NCI-H345 treated with DMSO at 0.1 percent for 48 hours (cell line): ENCODE measurements around the gene CCDC15.

Source experiments
- DNase-seq: peaks from one replicate; lab custom pipeline; 2025; ENCODE audit not compliant: unreplicated experiment; lab: John Stamatoyannopoulos, UW

The CCDC15 gene, protein sequence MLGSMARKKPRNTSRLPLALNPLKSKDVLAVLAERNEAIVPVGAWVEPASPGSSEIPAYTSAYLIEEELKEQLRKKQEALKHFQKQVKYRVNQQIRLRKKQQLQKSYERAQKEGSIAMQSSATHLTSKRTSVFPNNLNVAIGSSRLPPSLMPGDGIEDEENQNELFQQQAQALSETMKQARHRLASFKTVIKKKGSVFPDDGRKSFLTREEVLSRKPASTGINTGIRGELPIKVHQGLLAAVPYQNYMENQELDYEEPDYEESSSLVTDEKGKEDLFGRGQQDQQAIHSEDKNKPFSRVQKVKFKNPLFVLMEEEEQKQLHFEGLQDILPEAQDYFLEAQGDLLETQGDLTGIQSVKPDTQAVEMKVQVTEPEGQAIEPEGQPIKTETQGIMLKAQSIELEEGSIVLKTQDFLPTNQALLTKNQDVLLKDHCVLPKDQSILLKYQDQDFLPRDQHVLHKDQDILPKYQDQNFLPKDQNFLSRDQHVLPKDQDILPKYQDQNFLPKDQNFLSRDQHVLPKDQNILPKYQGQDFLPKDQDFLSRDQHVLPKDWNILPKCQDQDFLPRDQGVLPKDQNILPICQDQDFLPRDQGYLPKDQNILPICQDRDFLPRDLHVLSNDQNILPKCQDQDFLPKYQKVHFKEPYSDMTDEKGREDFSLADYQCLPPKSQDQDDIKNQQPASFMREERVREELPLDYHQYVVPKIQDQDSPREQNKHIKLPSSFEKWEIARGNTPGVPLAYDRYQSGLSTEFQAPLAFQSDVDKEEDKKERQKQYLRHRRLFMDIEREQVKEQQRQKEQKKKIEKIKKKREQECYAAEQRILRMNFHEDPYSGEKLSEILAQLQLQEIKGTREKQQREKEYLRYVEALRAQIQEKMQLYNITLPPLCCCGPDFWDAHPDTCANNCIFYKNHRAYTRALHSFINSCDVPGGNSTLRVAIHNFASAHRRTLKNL

DNA sequence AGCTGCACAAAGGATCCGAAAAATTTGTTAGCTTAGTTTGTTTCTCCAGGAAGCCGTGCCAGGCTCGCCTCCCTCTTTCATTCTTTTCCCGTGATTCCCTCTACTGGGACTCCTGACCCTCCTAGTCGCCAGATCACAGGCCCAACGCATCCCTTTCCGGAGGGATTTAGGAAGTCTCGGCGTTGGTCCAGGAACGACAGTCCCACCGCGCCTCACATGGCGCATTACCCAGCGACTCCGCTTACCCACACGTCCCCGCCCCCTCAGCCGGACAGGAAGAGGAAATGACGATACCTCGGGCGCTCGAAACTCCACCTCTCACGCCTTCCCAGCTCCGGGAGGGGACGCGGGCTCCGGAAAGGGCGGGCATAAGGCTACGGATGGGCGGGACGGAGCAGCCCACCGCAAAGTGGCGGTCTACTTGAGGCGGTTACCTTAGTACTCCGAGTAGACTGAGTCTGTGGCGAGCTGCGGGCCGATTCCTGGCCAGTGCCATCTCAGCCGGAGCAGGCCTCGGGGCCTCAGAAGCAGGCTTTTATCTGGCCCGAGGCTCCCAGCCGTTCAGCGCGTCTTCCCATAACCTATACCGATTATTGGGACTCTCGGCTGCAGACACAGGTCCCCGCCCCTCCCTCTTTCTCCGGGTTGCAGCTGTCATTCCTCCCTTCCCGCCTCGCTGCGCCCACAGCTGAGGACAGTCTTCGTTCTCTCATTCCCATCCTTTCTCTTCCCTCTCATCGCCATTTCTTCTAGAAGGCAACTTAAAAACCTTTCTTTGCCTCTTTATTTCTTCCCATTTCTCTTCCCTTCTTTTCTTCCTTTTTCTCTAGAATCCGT, at the start of gene CCDC15:
Gene CCDC15 (plus strand): TSS at position 450 of the 837 bp plus-strand sequence. CDS start 531 bp downstream, outside the sequence.
- peak; percentile 94 for DNase-seq

DNA sequence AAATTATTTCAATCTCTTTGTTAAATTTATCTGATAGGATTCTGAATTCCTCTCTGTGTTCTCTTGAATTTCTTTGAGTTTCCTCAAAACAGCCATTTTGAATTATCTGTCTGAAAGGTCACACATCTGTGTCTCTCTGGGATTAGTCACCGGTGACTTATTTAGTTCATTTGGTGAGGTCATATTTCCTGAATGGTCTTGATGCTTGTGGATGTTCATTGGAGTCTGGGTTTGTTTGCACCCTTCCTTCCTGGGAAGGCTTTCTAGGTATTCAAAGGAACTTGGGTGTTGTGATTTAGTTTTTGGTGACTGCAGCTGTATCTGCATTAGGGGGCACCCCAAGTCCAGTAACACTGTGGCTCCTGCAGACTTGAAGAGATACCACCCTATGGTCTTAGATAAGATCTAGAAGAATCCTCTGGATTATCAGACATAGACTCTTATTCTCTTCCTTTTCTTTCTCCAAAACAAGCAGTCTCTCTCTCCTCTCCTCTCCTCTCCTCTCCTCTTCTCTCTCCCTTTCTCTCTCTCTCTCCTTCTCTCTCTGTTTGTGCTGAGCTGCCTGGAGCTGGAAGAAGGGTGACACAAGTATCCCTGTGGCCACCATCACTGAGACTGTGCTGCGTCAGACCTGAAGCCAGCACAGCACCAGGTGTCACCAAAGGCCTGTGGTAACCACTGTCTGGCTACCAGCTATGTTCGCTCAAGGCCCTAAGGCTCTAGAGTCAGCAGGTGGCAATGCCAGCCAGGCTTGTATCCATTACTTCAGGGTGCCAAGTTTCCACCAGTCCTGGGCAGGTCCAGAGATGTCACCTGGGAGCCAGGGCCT, 38.2 kb upstream of the CCDC15 start:
- no peak for DNase-seq

DNA sequence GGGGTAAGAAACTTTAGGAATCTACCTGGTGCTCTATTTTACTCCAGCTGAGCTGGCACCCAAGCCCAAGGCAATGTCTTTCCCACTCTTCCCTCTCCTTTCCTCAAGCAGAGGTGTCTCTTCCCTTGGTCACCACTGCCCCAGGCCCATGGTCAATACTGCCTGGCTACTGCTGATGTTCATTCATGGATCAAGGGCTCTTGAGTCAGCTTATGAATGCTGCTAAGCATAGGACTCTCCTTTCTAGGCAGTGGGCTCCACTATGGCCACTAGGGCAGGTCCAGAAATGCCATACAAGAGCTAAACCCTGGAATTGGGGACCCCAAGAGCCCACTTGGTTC, 37.7 kb upstream of the CCDC15 start:
- no peak for DNase-seq

DNA sequence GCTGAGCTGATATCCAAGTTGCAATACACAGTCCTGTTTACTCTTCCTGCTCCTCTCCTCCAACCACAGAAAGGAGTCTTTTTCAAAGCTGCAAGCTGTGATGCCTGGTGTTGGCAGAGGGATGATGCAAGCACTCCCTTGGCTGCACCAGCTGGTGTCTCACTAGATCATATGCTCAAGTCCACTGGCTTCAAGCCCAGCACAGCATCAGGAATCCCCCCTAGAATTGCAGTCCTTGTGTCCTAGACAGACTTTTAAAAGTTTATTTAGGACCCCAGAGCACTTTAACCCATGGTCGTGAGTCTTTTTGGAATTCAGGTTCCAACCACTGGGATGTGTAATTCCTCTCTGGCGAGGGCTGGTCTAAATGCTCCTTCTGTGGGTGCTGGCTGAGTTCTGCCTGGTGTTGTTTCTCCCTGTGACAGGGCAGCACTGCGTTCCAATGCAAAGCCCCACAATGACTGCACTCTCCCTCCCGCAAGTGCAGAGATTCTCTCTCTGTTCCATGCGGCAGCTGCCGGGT, 36.8 kb upstream of the CCDC15 start:
- no peak for DNase-seq

DNA sequence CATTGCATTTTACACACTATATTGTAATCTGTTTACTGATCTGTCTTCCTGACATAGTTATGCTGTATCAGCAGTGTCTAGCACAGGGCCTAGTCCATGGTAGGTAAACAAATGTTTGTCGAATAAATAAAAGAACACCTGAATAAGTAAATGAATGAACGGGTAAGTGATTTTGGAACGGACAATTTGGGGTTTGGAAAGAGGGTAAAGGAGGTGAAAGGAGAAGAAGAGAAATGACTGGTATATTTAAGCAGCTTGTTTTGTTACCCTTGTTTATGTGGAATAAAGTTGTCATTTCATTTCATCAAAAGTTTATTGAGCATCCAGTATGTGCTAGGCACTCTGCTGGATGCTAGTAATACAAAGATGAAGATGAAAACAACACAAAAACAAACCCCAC, 35.1 kb upstream of the CCDC15 start, which contains the start of gene HEPN1:
Gene HEPN1 (plus strand): TSS at position 301 of the 400 bp plus-strand sequence.
- no peak for DNase-seq

DNA sequence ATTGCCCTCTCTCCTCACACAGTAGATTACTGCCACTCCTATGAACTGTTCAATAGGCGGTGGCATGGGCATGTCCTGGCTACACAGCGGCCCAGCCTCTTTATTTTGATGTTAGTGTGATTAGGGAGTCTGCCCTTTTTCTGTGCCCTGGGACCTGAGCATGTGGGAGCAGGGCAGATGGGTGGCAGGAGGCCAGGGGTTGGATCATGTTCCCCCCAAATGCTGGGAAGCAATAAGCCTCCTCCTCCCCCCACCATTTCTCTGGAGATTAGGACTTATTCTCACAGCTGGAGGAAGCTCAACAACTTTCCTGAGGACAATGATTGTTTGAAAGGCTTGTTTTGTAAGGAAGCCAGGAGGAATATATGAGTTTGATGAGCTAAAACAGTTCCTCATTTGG, 34.1 kb upstream of the CCDC15 start:
- no peak for DNase-seq

DNA sequence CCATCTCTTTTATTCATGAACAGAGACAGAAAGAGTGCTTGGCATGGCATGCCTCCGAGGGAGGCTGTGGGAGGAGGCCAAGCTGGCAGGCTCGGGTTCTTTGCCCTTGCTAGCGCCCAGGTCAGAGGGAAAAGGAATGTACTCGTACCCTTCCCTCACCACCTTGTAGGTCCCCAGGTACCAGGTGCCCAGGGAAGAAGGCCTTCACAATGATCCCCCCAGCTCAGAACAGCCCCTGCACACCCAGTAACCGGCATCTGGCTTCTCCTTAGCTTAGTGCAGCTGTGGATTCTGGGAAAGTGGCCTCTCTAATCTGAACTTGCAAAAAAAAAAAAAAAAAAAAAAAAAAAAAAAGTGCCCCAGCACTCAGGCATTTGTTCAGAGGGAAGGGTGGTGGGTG, 33.6 kb upstream of the CCDC15 start:
- no peak for DNase-seq

DNA sequence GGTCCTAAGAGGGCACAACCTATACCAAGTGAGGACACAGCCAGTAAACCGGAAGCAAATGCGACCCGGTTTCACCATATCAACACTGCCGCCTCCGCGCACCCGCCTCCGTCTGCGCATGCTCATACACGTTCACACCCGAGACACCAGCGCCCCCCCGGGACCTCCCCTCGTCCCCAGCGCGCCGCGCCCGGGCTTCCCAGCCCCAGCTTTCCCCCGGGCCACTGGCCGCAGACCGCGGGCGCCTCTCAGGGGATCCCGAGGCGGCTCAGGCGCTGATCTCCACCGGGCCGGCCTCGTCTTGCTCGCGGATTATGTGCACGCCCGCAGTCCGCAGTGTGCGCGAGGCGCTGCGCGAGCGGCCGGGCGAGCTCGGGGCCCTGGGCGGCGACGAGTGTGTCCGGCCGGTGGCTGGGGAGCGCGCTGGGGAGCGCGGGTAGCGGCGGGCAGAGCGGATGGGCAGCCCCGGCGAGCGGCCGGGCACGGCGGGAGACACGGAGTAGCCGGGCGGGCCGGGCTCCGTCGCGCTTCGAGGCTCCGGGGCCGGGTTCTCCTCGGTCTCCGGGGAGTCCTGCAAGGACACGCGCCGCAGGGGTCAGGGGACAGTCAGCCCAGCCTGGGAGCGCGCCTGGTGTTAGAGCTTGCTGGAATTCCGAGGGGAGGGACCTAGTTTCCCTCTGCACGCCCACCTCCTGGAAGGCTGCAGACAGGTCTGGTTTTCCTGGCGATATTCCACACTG, 33.0 kb upstream of the CCDC15 start:
- peak; percentile 3 for DNase-seq

DNA sequence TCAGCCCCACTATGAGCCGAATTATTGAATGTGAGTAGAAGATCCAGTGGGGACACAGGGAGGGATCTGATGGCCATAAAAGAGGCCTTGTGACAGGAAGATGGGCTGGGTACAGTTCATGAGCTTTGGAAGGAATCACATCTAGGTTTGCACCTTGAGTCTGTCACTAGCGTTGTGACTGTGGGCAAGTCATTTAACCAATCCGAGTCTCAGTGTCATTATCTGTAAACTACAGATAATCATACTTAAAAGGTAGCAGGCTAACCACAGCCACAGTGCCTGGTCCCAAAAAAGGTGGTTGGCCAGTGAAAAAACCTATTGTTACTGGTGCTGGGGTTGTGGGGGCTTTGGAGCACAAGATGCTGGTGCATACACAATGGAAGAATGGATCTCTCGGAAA, 31.2 kb upstream of the CCDC15 start:
- no peak for DNase-seq

DNA sequence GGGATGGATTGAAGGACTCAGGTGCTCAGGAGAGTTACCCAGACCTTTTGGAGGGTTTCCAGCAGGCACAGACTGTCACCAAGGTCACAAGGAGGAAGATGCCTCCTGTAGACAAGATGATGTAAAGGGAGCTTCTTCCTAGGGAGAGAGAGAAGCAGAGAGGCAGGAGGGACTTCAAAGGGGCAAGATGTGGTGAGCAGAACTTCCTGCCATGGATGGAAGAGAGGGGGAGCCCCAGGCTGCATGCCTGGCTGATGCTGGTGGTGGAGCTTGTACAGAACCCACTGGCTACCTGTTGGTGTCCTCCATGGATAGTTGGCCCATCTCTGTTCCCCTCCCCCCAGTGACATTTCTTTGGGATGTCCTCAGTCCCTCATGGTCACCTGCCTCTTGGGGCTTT, 30.7 kb upstream of the CCDC15 start:
- DNase-seq: no peak

DNA sequence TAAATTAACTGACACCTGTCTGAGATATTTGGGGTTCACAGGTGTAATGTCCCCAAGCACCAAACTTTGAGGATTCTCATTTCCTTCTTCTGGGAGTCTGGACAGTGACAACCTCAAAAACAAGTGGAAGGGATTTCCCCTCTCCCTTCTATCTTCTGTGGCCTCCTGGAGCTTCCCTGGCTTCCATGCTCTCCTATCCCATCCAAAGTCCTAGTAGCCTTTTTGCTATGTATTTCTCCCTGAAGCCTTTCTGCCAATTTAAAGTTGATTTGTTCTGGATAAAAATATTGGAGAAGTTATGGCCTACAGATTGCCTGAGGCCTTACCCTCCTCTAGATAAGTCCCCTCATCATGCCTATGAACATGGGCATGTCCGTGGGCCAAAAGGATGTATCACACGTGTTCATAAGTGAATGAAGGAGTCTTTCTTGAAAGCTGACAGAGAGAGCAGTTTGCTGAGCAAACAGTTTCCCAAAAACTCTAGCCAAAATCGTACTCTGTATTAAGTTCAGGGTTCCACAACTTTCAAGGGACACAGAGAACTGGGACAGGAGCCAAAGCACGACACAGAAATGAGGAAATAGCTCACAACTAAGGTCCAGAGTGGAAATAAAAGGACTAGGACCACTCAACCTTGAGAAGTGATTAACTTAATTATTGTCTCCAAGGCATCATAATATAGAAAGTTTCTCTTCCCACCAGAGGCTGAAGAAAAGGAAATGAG, 24.9 kb upstream of the CCDC15 start:
- DNase-seq: no peak

DNA sequence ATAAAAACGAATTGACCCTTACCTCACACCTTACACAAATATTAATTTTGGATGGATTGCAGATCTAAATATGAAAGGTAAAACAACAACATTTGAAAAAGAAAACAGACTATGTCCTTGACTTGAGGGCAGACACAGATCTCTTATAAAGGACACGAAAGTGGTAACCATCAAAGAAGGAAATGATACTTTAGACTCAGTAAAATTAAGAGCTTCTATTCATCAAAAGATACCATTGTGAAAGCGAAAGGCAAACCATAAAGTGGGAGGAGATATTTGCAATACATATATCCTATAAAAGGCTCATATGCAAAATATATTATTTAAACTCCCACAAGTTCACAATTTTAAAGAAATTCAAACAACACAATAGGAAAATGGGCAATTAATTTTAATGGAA, 23.2 kb upstream of the CCDC15 start:
- no peak for DNase-seq

DNA sequence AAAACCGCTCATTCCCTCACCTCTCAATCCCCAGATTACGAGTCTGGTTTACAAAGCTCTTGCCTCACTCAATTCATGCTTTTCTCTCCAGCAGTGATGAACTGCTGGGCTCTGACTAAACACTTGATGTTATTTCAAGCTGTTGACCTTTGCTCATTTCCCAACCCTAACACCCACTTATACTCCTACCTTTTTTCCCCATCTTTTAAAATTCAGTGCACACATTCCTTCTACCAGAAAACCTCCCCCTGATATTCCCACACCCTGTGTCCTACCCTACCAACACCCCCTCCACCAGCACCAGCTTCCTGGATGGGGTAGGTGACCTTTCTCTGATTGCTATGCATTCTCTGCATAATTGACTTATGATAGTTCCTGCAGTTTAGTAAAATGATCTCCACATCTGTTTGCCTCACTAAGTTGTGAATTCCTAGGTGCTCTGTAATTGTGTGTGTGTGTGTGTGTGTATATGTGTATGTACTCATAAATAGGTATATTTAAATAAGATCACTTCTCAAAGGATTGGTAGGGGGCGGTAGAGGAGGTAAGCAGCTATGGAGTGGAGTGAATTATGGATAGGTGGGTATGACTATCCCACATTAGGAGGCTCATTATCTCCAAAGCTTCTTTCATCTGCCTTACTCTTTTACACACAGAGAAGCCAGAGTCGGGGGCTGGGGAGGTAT, 19.0 kb upstream of the CCDC15 start:
- DNase-seq: no peak

DNA sequence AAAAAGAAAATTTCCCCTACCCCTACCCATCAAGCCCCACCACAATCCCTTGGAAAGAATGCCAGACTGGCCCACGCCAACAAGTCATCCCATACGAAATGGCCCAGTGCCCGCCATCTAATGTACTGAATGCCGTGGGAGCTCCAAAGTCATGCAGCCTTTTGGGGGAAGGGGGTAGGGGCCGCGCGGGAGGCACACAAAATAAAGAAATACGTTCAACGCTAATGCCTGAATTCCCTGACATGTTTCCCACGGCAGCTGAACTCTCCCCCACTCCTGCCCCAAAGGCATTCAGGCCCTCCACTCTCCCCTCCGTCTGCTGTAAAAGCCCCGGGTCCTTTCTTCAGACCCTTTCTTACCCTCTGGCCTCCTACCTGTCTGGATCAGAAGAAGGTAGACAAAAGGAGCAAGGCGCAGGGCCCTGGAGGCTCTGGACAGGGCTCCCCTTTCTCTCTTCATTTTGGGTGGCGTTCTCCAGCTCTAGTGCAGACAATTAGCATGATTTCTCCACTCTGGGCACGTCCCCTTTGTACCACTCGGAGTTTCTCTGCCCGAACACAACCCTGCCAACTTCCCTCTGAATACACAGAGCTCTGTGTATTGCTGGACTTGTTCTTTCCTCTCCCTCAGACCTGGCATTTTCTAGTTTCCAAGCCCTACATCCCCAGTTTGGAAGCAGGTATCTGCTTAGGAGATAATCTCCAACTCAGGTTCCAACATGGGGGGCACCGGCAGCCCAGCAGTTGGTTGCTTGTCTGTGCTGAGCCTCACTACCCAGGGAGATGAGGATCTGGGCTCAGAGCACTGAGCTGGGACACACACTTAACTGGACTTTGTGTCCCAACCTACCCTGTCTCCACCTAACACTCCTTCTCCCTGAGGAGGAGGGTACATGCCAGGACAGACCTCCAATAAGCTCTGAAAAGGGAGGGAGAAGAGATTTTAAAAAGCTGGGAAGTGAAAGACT, 18.2 kb upstream of the CCDC15 start, which contains the start of gene HEPACAM:
Gene HEPACAM (minus strand): TSS at position 500 of the 967 bp plus-strand sequence. CDS start 41 bp downstream, at position 459.
- no peak for DNase-seq

DNA sequence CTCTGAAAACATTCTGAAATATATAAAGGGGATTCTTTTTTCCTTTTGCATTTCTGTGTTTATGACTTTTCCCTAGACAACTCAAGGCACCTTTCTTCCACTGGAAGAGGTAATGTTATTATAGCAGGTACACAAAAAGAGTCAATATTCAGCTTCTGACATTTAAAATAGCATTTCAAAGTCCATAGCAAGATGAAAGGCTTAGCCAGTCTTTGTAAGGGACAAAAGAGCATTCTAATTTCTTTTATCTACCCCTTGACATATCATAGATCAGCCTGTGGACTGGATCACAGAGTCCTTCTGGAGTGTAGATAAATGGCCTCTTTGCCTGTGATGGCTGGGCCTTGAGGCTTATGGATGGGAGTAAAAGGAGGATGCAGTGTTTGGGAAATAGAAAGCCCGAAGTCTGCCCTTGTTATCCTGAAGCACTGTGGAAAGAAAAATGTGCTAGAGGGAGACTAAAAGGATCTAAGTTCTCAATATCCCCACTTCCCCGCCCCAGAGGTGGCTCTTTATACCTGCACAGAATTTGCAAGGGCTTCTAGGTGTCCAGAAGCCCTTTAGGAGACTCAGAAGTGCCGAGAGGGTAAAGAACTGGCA, 16.6 kb upstream of the CCDC15 start:
- DNase-seq: no peak

DNA sequence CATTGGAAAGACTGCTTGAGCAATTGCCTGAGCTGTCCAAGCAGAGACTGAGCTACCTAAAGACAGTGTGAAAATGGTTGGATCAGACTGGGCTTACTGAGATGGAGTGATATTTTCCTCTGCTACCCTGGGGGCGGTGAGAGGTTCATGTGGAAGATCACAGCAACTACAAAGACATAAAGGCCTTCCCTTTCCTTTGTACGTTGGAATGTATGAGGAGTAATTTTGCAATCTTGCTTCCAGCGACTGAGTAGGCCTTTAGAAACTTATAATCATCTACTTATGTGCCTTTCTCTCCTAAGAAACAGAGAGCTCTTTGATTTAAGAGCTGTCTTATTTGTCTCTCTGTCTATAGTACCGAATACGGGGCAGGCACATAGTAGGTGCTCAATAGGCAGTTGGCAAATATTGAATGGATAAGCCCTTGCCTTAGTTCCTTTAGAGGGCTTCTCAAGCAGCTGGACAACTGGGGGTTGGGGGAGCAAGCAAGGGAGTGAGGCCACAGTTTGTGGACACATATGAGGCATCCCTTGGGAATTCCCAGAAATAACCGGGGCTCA, 15.7 kb upstream of the CCDC15 start:
- DNase-seq: no peak
